Cardiac fibroblast (primary cell): Measurements from ENCODE around the gene IRAK3.

Source experiments
- DNase-seq, 2 donors: peaks; one replicate each; pipeline versions ENCODE4 v3.0.0 to v3.0.0-alpha.2; 2010; ENCODE audit warnings: low read depth in 2 of 2
- H3K4me3 ChIP-seq, 2 donors: replicated peaks in 1 of 2; 1 replicate in 1 of 2; 2 replicates in 1 of 2; pipeline ENCODE4 v1.5.1; 2011; ENCODE audit warnings: low read depth in 2 of 2, low read length in 2 of 2, mild to moderate bottlenecking in 2 of 2, moderate library complexity in 1 of 2
- CTCF ChIP-seq: IDR thresholded peaks from one replicate; pipeline ENCODE4 v1.5.1; 2011; ENCODE audit warnings: low read depth, mild to moderate bottlenecking, low read length, inconsistent platforms

The IRAK3 gene

DNA sequence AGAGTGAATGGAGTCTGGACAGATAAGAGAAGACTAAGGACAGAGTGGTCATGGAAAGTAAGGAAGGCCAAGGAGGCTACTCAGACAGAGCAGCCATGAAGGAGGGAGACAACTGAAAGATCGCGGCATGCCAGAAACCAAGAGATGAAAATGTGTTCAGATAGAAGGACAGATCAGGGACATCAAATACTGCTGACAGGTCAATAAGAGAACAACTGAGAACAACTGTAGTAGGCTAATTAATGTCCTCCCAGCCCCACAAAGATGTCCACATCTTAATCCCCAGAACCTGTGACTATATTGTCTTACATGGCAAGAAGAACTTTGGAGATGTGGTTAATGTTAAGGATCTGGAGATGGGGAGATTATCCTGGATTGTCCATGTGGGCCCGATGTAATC lies 98.3 kb downstream of the IRAK3 start:
- H3K4me3 ChIP-seq: no peak overlapping the region
- TF ChIP-seq CTCF: no peak
- no peak for DNase-seq

DNA sequence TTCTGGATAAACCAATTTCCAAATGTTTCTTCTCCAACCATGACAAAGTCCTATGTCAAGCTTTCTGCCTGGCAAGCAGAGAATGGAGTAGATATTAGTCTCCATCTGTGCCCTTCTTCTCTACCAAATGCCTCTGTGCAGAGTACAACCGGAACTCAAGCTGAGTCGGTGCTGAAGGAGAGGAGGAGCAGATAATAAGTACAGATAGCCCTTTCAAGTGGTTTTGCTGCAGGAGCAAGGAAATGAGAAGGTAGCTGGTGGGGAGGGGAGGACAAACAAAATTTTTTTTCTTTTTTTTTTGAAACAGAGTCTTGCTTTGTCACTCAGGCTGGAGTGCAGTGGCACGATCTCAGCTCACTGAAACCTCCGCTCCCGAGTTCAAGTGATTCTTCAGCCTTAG lies 99.1 kb downstream of the IRAK3 start:
- DNase-seq: no peak
- TF ChIP-seq CTCF: no peak
- no peak overlapping the region for H3K4me3 ChIP-seq

- H3K4me3 ChIP-seq: no peak overlapping the region
- TF ChIP-seq CTCF: no peak
- DNase-seq: no peak
These were observed 100.5 kb downstream of the IRAK3 start for GRCh38 chr12:66289485-66289884.

DNA sequence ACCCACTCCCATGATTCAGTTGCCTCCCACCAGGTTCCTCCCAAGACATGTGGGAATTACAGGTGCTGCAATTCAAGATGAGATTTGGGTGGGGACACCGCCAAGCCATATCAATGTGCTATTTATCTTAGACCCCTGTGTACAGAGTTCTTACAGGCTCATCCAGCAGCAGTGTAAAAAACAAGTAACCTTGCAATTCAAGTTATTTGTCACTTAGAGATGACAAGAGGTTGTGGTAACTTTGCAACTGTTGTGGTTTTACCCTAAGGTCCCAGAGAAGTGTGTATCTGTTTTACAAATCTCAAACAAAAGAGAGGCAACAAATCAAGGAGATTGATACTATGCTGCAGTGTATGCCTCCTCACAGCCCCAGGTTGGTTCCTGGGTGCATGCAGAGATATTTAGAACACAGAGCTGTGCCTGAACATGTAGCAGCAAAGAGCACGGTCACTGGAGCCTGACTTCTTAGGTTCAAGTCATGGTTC lies 101.7 kb downstream of the IRAK3 start:
- DNase-seq: no peak
- no peak overlapping the region for H3K4me3 ChIP-seq
- no peak for TF ChIP-seq CTCF

GRCh38 chr12:66296176-66296683 lies 107.2 kb downstream of the IRAK3 start:
- no peak for TF ChIP-seq CTCF
- H3K4me3 ChIP-seq: no peak overlapping the region
- DNase-seq: no peak

DNA sequence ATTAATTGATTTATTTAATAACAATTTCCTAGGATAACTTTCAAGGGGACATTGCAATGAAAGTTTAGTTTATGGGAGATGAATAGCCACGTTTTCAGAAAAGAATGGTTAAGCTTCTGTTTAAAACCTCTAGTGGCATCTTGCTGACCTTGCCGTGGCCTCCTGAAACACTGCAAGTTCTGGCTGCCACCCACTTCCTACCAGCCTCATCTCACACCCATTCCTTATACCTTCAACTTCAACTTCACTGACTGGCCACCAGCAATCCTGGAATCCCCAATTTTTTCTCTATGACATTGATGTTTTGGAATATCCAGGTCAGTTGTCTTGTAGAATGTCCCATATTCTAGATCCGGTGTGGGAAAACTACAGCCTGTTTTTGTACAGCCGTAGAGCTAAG lies 108.1 kb downstream of the IRAK3 start:
- no peak for DNase-seq
- TF ChIP-seq CTCF: no peak
- H3K4me3 ChIP-seq: no peak overlapping the region

DNA sequence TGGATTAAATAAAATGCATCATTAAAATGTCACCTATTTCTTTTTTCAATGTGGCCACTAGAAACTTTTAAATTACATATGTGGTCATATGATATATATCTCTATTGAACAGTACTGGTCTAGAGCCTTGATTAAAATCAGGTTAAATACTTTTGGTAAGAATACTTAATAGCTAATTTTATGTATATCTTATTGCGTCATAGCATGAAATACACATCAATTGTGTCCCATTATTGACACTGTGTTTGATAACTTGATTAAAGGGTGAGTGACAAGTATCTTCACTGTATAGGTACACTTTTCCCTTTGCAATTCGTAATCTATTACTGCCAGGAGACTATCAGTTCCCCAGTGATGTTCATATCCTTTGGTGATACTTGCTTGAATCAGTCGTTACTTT lies 108.9 kb downstream of the IRAK3 start:
- no peak for TF ChIP-seq CTCF
- DNase-seq: no peak
- no peak overlapping the region for H3K4me3 ChIP-seq
